CD4-positive, alpha-beta T cell treated with Interleukin-15 for 1 hour (primary cell): ENCODE results near the gene LAMC2.
"Not testable (repeated sequence)": the region's sequence is repeated elsewhere in the genome, so short reads cannot be mapped to it uniquely, and the experiment has no call there.

Experiments used
- DNase-seq: peaks from one replicate; pipeline ENCODE4 v3.0.0-alpha.2; 2020

Gene LAMC2

GRCh38 chr1:183270541-183271141, 84.6 kb downstream of the LAMC2 start:
- DNase-seq: no peak

- DNase-seq: no peak
These were observed 86.4 kb downstream of the LAMC2 start for GRCh38 chr1:183272390-183272848.

GRCh38 chr1:183273300-183273699, 87.2 kb downstream of the LAMC2 start:
- no peak for DNase-seq

- DNase-seq: not testable (repeated sequence)
These were observed 87.9 kb downstream of the LAMC2 start for GRCh38 chr1:183273984-183274383.

GRCh38 chr1:183274836-183275235, 88.8 kb downstream of the LAMC2 start:
- no peak for DNase-seq

GRCh38 chr1:183275322-183275721, 89.3 kb downstream of the LAMC2 start:
- DNase-seq: no peak

- no peak for DNase-seq
These were observed 90.5 kb downstream of the LAMC2 start for GRCh38 chr1:183276386-183277080.

GRCh38 chr1:183277821-183278738, 92.0 kb downstream of the LAMC2 start:
- no peak for DNase-seq

- no peak for DNase-seq
These were observed 92.9 kb downstream of the LAMC2 start for GRCh38 chr1:183278739-183279591.

GRCh38 chr1:183279835-183280234, 93.8 kb downstream of the LAMC2 start:
- DNase-seq: peak; percentile 65

- no peak for DNase-seq
These were observed 95.0 kb downstream of the LAMC2 start for GRCh38 chr1:183281039-183281438.

GRCh38 chr1:183281553-183282091, 95.6 kb downstream of the LAMC2 start:
- peak; percentile 57 for DNase-seq

GRCh38 chr1:183282101-183282855, 96.2 kb downstream of the LAMC2 start:
- no peak for DNase-seq

- no peak for DNase-seq
These were observed 97.2 kb downstream of the LAMC2 start for GRCh38 chr1:183283286-183283685.

GRCh38 chr1:183284086-183284485, 98.0 kb downstream of the LAMC2 start:
- no peak for DNase-seq

- DNase-seq: no peak
These were observed 99.2 kb downstream of the LAMC2 start for GRCh38 chr1:183285256-183285655.

- DNase-seq: no peak
These were observed 99.7 kb downstream of the LAMC2 start for GRCh38 chr1:183285746-183286145.

GRCh38 chr1:183287191-183287675, 101.2 kb downstream of the LAMC2 start:
- no peak for DNase-seq

- no peak for DNase-seq
These were observed 102.5 kb downstream of the LAMC2 start for GRCh38 chr1:183288583-183288982.

GRCh38 chr1:183289051-183289496, 103.0 kb downstream of the LAMC2 start:
- DNase-seq: no peak

GRCh38 chr1:183290628-183291027, 104.6 kb downstream of the LAMC2 start:
- DNase-seq: no peak
